B cell (primary cell): ENCODE measurements around the gene USP26. TPM values are rescaled to one million over a fixed set of nuclear protein-coding genes. Genes with fewer than 3 reads are reported as not detected.

Source experiments
- ATAC-seq: fragments of 200-7000 bp; cut with Tn5 transposase; one replicate; pipeline ENCODE4 v1.10.0; 2021; ENCODE audit warnings: low read depth, mild to moderate bottlenecking, moderate number of reproducible peaks, moderate library complexity
- CTCF ChIA-PET: fragments of 350-600 bp; sonication (Branson Sonifier 250); formaldehyde crosslinking; loops from one replicate; lab custom pipeline; 2021; ENCODE audit warnings: antibody characterized with exemption, inconsistent platforms; lab: Charles Lee
- POLR2A ChIA-PET: fragments of 350-600 bp; sonication (Branson Sonifier 250); formaldehyde crosslinking; loops from one replicate; lab custom pipeline; 2021; ENCODE audit warnings: antibody characterized with exemption; lab: Charles Lee
- DNase-seq: peaks from one replicate; pipeline ENCODE4 v3.0.0; 2013
- H2AFZ ChIP-seq: 2 replicates; pipeline ENCODE4 v1.6.1; 2012; ENCODE audit warnings: mild to moderate bottlenecking, low read depth, low read length; ENCODE audit not compliant: insufficient read depth, poor library complexity, severe bottlenecking
- H3K27ac ChIP-seq, 2 donors: 1 replicate in 1 of 2; 2 replicates in 1 of 2; pipeline ENCODE4 v1.5.1; 2012 to 2013; ENCODE audit warnings: low read length in 2 of 2, mild to moderate bottlenecking in 2 of 2, moderate library complexity in 1 of 2
- H3K27me3 ChIP-seq, 4 experiments: fragments of 200-600 bp in 1 of 4; sonication (generic) in 1 of 4; replicated peaks in 1 of 4; 1 replicate in 2 of 4; 2 replicates in 2 of 4; pipeline versions ENCODE4 v1.6.1 to v1.7.0; 2013 to 2016; ENCODE audit warnings: low read length in 3 of 4, mild to moderate bottlenecking in 2 of 4, mixed read lengths in 1 of 4, moderate library complexity in 1 of 4; ENCODE audit not compliant: insufficient read depth in 4 of 4, control insufficient read depth in 3 of 4; ENCODE audit errors: control extremely low read depth in 1 of 4
- H3K36me3 ChIP-seq, 2 experiments: replicated peaks in 1 of 2; 1 replicate in 1 of 2; 2 replicates in 1 of 2; pipeline versions ENCODE4 v1.6.1 to v1.7.1; 2013; ENCODE audit warnings: low read length in 1 of 2; ENCODE audit not compliant: insufficient read depth in 2 of 2, control insufficient read depth in 1 of 2; ENCODE audit errors: control extremely low read depth in 1 of 2, extremely low read depth in 1 of 2
- H3K4me1 ChIP-seq, 2 donors: fragments of 200-600 bp in 1 of 2; sonication (generic) in 1 of 2; 1 replicate in 1 of 2; 2 replicates in 1 of 2; pipeline versions ENCODE4 v1.5.1 to v1.6.1; 2013 to 2017; ENCODE audit warnings: low read length in 2 of 2; ENCODE audit not compliant: control insufficient read depth in 2 of 2, insufficient read depth in 2 of 2
- H3K4me2 ChIP-seq: replicated peaks from 2 replicates; pipeline ENCODE3; 2012; ENCODE audit warnings: mild to moderate bottlenecking, low read depth, low read length; ENCODE audit not compliant: poor library complexity, severe bottlenecking
- H3K4me3 ChIP-seq, 5 experiments: fragments of 200-600 bp in 1 of 5; sonication (generic) in 1 of 5; 1 replicate in 3 of 5; 2 replicates in 2 of 5; pipeline versions ENCODE4 v1.5.1 to v1.7.0; 2011 to 2016; ENCODE audit warnings: low read length in 4 of 5, mild to moderate bottlenecking in 4 of 5, low read depth in 2 of 5, control low read depth in 1 of 5, moderate library complexity in 1 of 5; ENCODE audit not compliant: insufficient read depth in 1 of 5; ENCODE audit errors: control extremely low read depth in 1 of 5, extremely low read depth in 1 of 5
- H3K79me2 ChIP-seq: fragments of 200-600 bp; sonication (generic); one replicate; pipeline ENCODE4 v1.6.0; 2016; ENCODE audit warnings: low read length; ENCODE audit not compliant: control insufficient read depth, insufficient read depth
- H3K9ac ChIP-seq: fragments of 200-600 bp; sonication (generic); 2 replicates; pipeline ENCODE4 v1.6.1; 2017; ENCODE audit warnings: mild to moderate bottlenecking, low read length, moderate library complexity
- H3K9me3 ChIP-seq, 3 donors: one replicate each; pipeline versions ENCODE4 v1.6.1 to v1.7.1; 2013; ENCODE audit warnings: low read length in 2 of 3; ENCODE audit not compliant: control insufficient read depth in 2 of 3, insufficient read depth in 1 of 3; ENCODE audit errors: control extremely low read depth in 1 of 3
- H4K20me1 ChIP-seq: 2 replicates; pipeline ENCODE4 v1.6.0; 2012; ENCODE audit warnings: mild to moderate bottlenecking, low read length; ENCODE audit not compliant: insufficient read depth, control insufficient read depth, poor library complexity, severe bottlenecking
- H3K27ac Mint-ChIP-seq: one replicate; pipeline ENCODE4 v1.8.0; 2021; ENCODE audit warnings: mixed read lengths
- H3K27me3 Mint-ChIP-seq: one replicate; pipeline ENCODE4 v1.8.0; 2021; ENCODE audit warnings: mixed read lengths
- H3K4me1 Mint-ChIP-seq: one replicate; pipeline ENCODE4 v1.8.0; 2021; ENCODE audit warnings: mixed read lengths
- H3K4me3 Mint-ChIP-seq: one replicate; pipeline ENCODE4 v1.8.0; 2021; ENCODE audit warnings: mixed read lengths
- H3K9me3 Mint-ChIP-seq: one replicate; pipeline ENCODE4 v1.8.0; 2022; ENCODE audit warnings: mixed read lengths; ENCODE audit not compliant: insufficient read depth
- EZH2 ChIP-seq: IDR thresholded peaks from 2 replicates; pipeline ENCODE4 v1.6.1; 2012; ENCODE audit warnings: borderline replicate concordance, low read depth, mild to moderate bottlenecking, moderate library complexity, low read length; ENCODE audit not compliant: insufficient read depth, poor library complexity, severe bottlenecking
- WGBS: methylation state at CpG from one replicate; pipeline ENCODE4 v1.1.5; 2013; ENCODE audit warnings: missing lambda C conversion rate; ENCODE audit not compliant: insufficient coverage; 5-methylcytosine and 5-hydroxymethylcytosine counted together
- intact Hi-C: fragments of 100-400 bp; cut with micrococcal nuclease; formaldehyde crosslinking; loops from one replicate; pipeline ENCODE4 v1.10.0; 2022
- polyA plus RNA-seq: library from polyadenylated mRNA; depleted of rRNA; stranded (reverse); fragments of >200 nt; gene quantifications from 2 replicates; pipeline ENCODE4 v1.2.3, GENCODE V29; 2012
- total RNA-seq, 2 donors: library from RNA; stranded (reverse); fragments of 120-200 nt in 1 of 2; gene quantifications; 1 replicate in 1 of 2; 2 replicates in 1 of 2; pipeline versions ENCODE4 v1.2.3 to v1.2.4, GENCODE V29; 2013 to 2022
- TF ChIP-seq, protein P1 (sequence below): fragments of 200-600 bp; IDR thresholded peaks from one replicate; pipeline ENCODE4 v1.8.0; 2022; ENCODE audit warnings: antibody characterized with exemption, mild to moderate bottlenecking

USP26 gene
- total and polyA plus RNA-seq, 2 donors (not counting 1 experiment from before 2014, with no cell fraction given): not detected

DNA sequence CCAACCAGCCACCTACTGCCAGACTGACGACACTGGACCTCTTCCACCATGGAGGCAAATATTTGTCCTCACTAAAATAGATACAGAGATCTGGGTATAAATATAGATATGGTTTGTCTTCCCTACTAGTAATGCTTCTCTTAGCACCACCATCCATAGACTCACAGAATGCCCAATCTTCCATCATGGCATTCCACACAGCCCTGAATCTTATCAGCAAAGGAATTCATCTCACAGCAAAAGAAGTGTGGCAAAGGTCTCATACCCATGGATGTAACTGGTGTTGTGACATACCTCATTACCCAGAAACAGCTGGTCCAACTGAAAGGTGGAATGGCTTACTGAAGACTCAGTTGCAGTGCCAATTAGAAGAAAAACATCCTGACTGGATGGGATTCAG is 91.3 kb downstream of the USP26 start:
- no peaks in the 10 kb centered on the region for H3K36me3 ChIP-seq
- Mint-ChIP-seq H3K4me3 (no peak overlapping the region), H3K27ac (no peak overlapping the region), H3K27me3 (no peaks in the 10 kb centered on the region), H3K4me1 (no peaks in the 10 kb centered on the region), H3K9me3 (no peaks in the 10 kb centered on the region)
- H2AFZ ChIP-seq: no peak overlapping the region
- TF ChIP-seq EZH2: no peak
- TF ChIP-seq, protein P1, sequence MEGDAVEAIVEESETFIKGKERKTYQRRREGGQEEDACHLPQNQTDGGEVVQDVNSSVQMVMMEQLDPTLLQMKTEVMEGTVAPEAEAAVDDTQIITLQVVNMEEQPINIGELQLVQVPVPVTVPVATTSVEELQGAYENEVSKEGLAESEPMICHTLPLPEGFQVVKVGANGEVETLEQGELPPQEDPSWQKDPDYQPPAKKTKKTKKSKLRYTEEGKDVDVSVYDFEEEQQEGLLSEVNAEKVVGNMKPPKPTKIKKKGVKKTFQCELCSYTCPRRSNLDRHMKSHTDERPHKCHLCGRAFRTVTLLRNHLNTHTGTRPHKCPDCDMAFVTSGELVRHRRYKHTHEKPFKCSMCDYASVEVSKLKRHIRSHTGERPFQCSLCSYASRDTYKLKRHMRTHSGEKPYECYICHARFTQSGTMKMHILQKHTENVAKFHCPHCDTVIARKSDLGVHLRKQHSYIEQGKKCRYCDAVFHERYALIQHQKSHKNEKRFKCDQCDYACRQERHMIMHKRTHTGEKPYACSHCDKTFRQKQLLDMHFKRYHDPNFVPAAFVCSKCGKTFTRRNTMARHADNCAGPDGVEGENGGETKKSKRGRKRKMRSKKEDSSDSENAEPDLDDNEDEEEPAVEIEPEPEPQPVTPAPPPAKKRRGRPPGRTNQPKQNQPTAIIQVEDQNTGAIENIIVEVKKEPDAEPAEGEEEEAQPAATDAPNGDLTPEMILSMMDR: no peak
- H3K4me3 ChIP-seq: no peak overlapping the region
- ChIA-PET POLR2A (no interaction called here), CTCF (no interaction called here)
- intact Hi-C loops: no loop called here
- H3K27ac ChIP-seq: no peak overlapping the region
- DNase-seq: no peak
- no peaks in the 10 kb centered on the region for H4K20me1 ChIP-seq
- no peak overlapping the region for H3K9ac ChIP-seq
- no peaks in the 10 kb centered on the region for H3K79me2 ChIP-seq
- no peak overlapping the region for H3K4me2 ChIP-seq
- WGBS: no CpG with 5 or more reads among the region's 1 CpG
- H3K9me3 ChIP-seq: no peaks in the 10 kb centered on the region
- no peak for ATAC-seq
- no peaks in the 10 kb centered on the region for H3K4me1 ChIP-seq
- H3K27me3 ChIP-seq: no peaks in the 10 kb centered on the region

DNA sequence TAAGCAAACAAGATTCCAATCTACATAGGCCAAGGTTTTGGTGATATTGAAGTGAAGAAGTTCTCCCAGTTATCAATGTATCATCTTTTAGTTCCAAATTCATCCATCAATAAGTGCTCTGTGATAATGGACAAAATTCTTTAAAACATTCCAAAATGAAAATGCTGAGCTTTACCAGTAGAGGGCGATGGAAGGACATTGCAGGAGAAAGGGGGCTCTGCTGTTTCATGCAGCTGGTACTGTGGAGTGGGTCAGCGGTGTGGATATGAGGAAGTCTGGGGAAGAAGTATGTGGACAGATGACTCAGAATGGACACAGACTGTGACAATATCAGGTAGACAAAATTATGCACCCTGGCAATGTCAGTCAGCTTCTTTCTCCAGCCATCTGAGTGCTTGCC is 91.9 kb downstream of the USP26 start:
- no peak overlapping the region for H3K4me2 ChIP-seq
- no peak for TF ChIP-seq EZH2
- TF ChIP-seq, protein P1: no peak
- POLR2A ChIA-PET: no interaction called here
- no peak overlapping the region for H3K9ac ChIP-seq
- H3K27ac Mint-ChIP-seq: no peak overlapping the region
- H3K27me3 ChIP-seq: no peaks in the 10 kb centered on the region
- WGBS: 7% methylated on average over 2 of the region's 2 CpGs
- H4K20me1 ChIP-seq: no peaks in the 10 kb centered on the region
- H3K4me1 ChIP-seq: no peaks in the 10 kb centered on the region
- no peaks in the 10 kb centered on the region for H3K79me2 ChIP-seq
- no peak overlapping the region for H3K4me3 ChIP-seq
- H3K36me3 ChIP-seq: no peaks in the 10 kb centered on the region
- no peak overlapping the region for H2AFZ ChIP-seq
- no peak overlapping the region for H3K4me3 Mint-ChIP-seq
- no peaks in the 10 kb centered on the region for H3K9me3 ChIP-seq
- no peaks in the 10 kb centered on the region for H3K4me1 Mint-ChIP-seq
- H3K27ac ChIP-seq: no peak overlapping the region
- H3K9me3 Mint-ChIP-seq: no peaks in the 10 kb centered on the region
- CTCF ChIA-PET: interaction anchor here (0.6 kb wide), 1 partner anchor 665 kb away, joined by 3 read pairs; no protein-coding TSS in a partner anchor
- ATAC-seq: no peak
- DNase-seq: no peak
- intact Hi-C loops: no loop called here
- H3K27me3 Mint-ChIP-seq: no peaks in the 10 kb centered on the region
